Mesenchymal stem cell (in vitro differentiated cells and primary cell): Measurements from ENCODE around the gene PSMD13.

ENCODE experiments used
- DNase-seq: peaks from one replicate; pipeline ENCODE4 v3.0.0-alpha.2; 2013
- H2AFZ ChIP-seq: one replicate; pipeline ENCODE4 v1.6.1; 2013; ENCODE audit warnings: low read depth, mild to moderate bottlenecking, control low read depth, inconsistent platforms, low read length, moderate library complexity
- H2AK5ac ChIP-seq: 2 replicates; pipeline ENCODE4 v1.6.1; 2013; ENCODE audit warnings: low read length, moderate library complexity, mild to moderate bottlenecking, inconsistent platforms; ENCODE audit not compliant: severe bottlenecking
- H2BK120ac ChIP-seq: one replicate; pipeline ENCODE4 v1.6.1; 2013; ENCODE audit warnings: low read depth, mild to moderate bottlenecking, inconsistent platforms, low read length, moderate library complexity
- H2BK12ac ChIP-seq, 2 experiments: one replicate each; pipeline ENCODE4 v1.6.1; 2013; ENCODE audit warnings: inconsistent platforms in 2 of 2, low read length in 2 of 2, mild to moderate bottlenecking in 2 of 2, moderate library complexity in 2 of 2, control low read depth in 1 of 2
- H2BK15ac ChIP-seq: one replicate; pipeline ENCODE4 v1.6.1; 2013; ENCODE audit warnings: mild to moderate bottlenecking, low read depth, inconsistent platforms; ENCODE audit not compliant: poor library complexity, severe bottlenecking
- H2BK5ac ChIP-seq: 2 replicates; pipeline ENCODE4 v1.6.1; 2013; ENCODE audit warnings: low read depth, mild to moderate bottlenecking, low read length, control low read depth, inconsistent platforms; ENCODE audit not compliant: poor library complexity, severe bottlenecking
- H3K14ac ChIP-seq, 2 experiments: one replicate each; pipeline ENCODE4 v1.6.1; 2013; ENCODE audit warnings: inconsistent platforms in 2 of 2, low read length in 2 of 2, control low read depth in 1 of 2, mild to moderate bottlenecking in 1 of 2, moderate library complexity in 1 of 2
- H3K18ac ChIP-seq, 2 experiments: one replicate each; pipeline ENCODE4 v1.6.1; 2013; ENCODE audit warnings: inconsistent platforms in 2 of 2, low read length in 2 of 2, control low read depth in 1 of 2, low read depth in 1 of 2, mild to moderate bottlenecking in 1 of 2
- H3K23ac ChIP-seq, 2 experiments: one replicate each; pipeline ENCODE4 v1.6.1; 2013; ENCODE audit warnings: inconsistent platforms in 2 of 2, low read length in 2 of 2, mild to moderate bottlenecking in 2 of 2, moderate library complexity in 2 of 2, control low read depth in 1 of 2
- H3K27ac ChIP-seq: 2 replicates; pipeline ENCODE4 v1.5.1; 2013; ENCODE audit warnings: mild to moderate bottlenecking, moderate library complexity, low read length, control low read depth, inconsistent platforms; ENCODE audit not compliant: poor library complexity, severe bottlenecking
- H3K27me3 ChIP-seq, 2 experiments: 2 replicates each; pipeline versions ENCODE4 v1.6.1 to v1.7.0; 2013; ENCODE audit warnings: low read length in 2 of 2, mild to moderate bottlenecking in 2 of 2, moderate library complexity in 2 of 2, control low read depth in 1 of 2, inconsistent platforms in 1 of 2; ENCODE audit not compliant: control insufficient read depth in 1 of 2, insufficient read depth in 1 of 2
- H3K36me3 ChIP-seq, 2 experiments: 2 replicates each; pipeline versions ENCODE4 v1.6.1 to v1.7.0; 2013; ENCODE audit warnings: low read length in 2 of 2, control low read depth in 1 of 2, inconsistent platforms in 1 of 2, low read depth in 1 of 2, mild to moderate bottlenecking in 1 of 2; ENCODE audit not compliant: insufficient read depth in 2 of 2, control insufficient read depth in 1 of 2
- H3K4ac ChIP-seq, 2 experiments: one replicate each; pipeline ENCODE4 v1.6.1; 2013; ENCODE audit warnings: inconsistent platforms in 2 of 2, low read length in 2 of 2, mild to moderate bottlenecking in 2 of 2, moderate library complexity in 2 of 2, control low read depth in 1 of 2, low read depth in 1 of 2
- H3K4me1 ChIP-seq: 2 replicates; pipeline ENCODE4 v1.6.1; 2013; ENCODE audit warnings: low read depth, low read length, control low read depth; ENCODE audit not compliant: control insufficient read depth, insufficient read depth
- H3K4me2 ChIP-seq: 2 replicates; pipeline ENCODE4 v1.6.1; 2013; ENCODE audit warnings: low read length, mild to moderate bottlenecking, inconsistent platforms; ENCODE audit not compliant: poor library complexity, severe bottlenecking
- H3K4me3 ChIP-seq, 2 experiments: 2 replicates each; pipeline versions ENCODE4 v1.5.1 to v1.7.0; 2013; ENCODE audit warnings: low read length in 2 of 2, mild to moderate bottlenecking in 2 of 2, control low read depth in 1 of 2, low read depth in 1 of 2; ENCODE audit not compliant: insufficient read depth in 1 of 2
- H3K79me1 ChIP-seq: replicated peaks from 2 replicates; pipeline ENCODE4 v1.6.1; 2013; ENCODE audit warnings: mild to moderate bottlenecking, control low read depth, low read length, inconsistent platforms; ENCODE audit not compliant: poor library complexity, severe bottlenecking
- H3K9ac ChIP-seq: 2 replicates; pipeline ENCODE4 v1.7.0; 2013; ENCODE audit warnings: mild to moderate bottlenecking, low read length, moderate library complexity
- H3K9me3 ChIP-seq: 2 replicates; pipeline ENCODE4 v1.7.0; 2013; ENCODE audit warnings: mild to moderate bottlenecking, low read length; ENCODE audit not compliant: control insufficient read depth
- H4K8ac ChIP-seq: one replicate; pipeline ENCODE4 v1.6.1; 2013; ENCODE audit warnings: inconsistent platforms, mild to moderate bottlenecking, low read length, moderate library complexity
- H4K91ac ChIP-seq: one replicate; pipeline ENCODE4 v1.6.1; 2013; ENCODE audit warnings: mild to moderate bottlenecking, low read length, inconsistent platforms
- WGBS: methylation state at CpG from one replicate; pipeline ENCODE4 v1.1.7; 2013; ENCODE audit warnings: mixed read lengths; 5-methylcytosine and 5-hydroxymethylcytosine counted together

The PSMD13 gene

DNA sequence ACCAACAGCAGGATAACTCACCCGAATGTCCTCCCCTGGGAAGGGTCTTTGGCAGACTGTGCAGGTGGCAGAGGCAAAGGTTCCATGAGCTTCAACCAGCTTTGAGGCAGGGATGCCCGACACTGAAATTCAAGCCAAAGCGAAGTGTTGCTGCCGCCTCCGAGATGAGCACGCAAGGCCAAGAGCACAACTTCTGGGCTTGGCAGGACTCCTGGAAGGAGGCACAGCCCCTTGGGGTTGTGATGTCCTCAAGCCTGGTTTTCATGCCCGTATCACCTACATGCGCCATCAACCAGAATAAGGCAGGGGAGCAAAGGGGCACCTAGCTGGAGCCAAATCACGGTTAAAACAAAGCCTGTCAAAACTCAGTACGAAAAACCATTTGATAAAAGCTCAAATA lies 6.3 kb upstream of the PSMD13 start:
- H3K27me3 ChIP-seq, result no peaks in the 10 kb centered on the region
- H3K79me1 ChIP-seq, result peaks cover 50% of the 10 kb centered on the region
- DNase-seq, result no peak
- 97% methylated on average over 10 of the region's 10 CpGs for WGBS
- no peak overlapping the region for H3K18ac ChIP-seq
- no peak overlapping the region for H3K9ac ChIP-seq
- H2BK15ac ChIP-seq, result no peak overlapping the region
- H3K4me2 ChIP-seq, result no peak overlapping the region
- no peaks in the 10 kb centered on the region for H3K9me3 ChIP-seq
- H2AK5ac ChIP-seq, result no peak overlapping the region
- no peak overlapping the region for H4K91ac ChIP-seq
- no peak overlapping the region for H2BK5ac ChIP-seq
- no peak overlapping the region for H3K14ac ChIP-seq
- H3K4me3 ChIP-seq, result no peak overlapping the region
- no peak overlapping the region for H2BK12ac ChIP-seq
- no peak overlapping the region for H2BK120ac ChIP-seq
- no peak overlapping the region for H2AFZ ChIP-seq
- H3K27ac ChIP-seq, result no peak overlapping the region
- no peak overlapping the region for H3K4ac ChIP-seq
- H3K36me3 ChIP-seq, result peaks cover 12 to 20% of the 10 kb centered on the region in 2 experiments
- H3K4me1 ChIP-seq, result peaks cover 7% of the 10 kb centered on the region
- no peak overlapping the region for H4K8ac ChIP-seq
- no peak overlapping the region for H3K23ac ChIP-seq

GRCh38 chr11:232783-233565 lies 3.8 kb upstream of the PSMD13 start:
- no peak overlapping the region for H2AFZ ChIP-seq
- no peak overlapping the region for H2AK5ac ChIP-seq
- no peak overlapping the region for H4K8ac ChIP-seq
- no peak overlapping the region for H2BK15ac ChIP-seq
- H3K14ac ChIP-seq, result no peak overlapping the region
- H2BK12ac ChIP-seq, result no peak overlapping the region
- H3K79me1 ChIP-seq, result peaks cover 39% of the 10 kb centered on the region
- H2BK120ac ChIP-seq, result no peak overlapping the region
- H3K4me1 ChIP-seq, result peaks cover 4% of the 10 kb centered on the region
- no peak overlapping the region for H3K9ac ChIP-seq
- 95% methylated on average over 20 of the region's 20 CpGs for WGBS
- no peak overlapping the region for H2BK5ac ChIP-seq
- H3K27me3 ChIP-seq, result no peaks in the 10 kb centered on the region
- no peak overlapping the region for H3K23ac ChIP-seq
- no peak overlapping the region for H3K27ac ChIP-seq
- H3K18ac ChIP-seq, result no peak overlapping the region
- H3K4me2 ChIP-seq, result no peak overlapping the region
- peaks cover 12 to 20% of the 10 kb centered on the region in 2 experiments for H3K36me3 ChIP-seq
- DNase-seq, result no peak
- no peak overlapping the region for H3K4ac ChIP-seq
- H3K4me3 ChIP-seq, result no peak overlapping the region
- H3K9me3 ChIP-seq, result no peaks in the 10 kb centered on the region
- H4K91ac ChIP-seq, result no peak overlapping the region

DNA sequence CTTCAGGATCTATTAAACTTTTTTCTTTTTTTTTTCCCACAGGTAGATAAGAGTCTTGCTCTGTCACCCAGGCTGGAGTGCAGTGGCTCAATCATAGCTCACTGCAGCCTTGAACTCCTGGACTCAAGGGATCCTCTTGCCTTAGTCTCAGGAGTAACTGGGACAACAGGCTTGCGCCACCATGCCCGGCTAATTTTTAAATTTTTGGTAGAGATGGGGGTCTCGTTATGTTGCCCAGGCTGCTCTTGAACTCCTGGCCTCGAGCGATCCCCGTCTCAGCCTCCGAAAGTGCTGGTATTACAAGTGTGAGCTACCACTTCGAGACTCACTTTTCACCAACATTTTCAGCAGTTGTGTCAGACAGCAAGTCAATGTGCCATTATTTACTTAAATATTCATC lies 1.6 kb upstream of the PSMD13 start:
- Histone ChIP-seq H3K4ac (no peak overlapping the region), H3K4me3 (peak overlapping the region in 1 of 2 experiments; percentile 97), H2AFZ (no peak overlapping the region), H3K27ac (no peak overlapping the region), H2BK5ac (no peak overlapping the region), H3K14ac (no peak overlapping the region), H3K9me3 (no peaks in the 10 kb centered on the region), H3K27me3 (no peaks in the 10 kb centered on the region), H3K36me3 (peaks cover 13 to 23% of the 10 kb centered on the region in 2 experiments), H2BK12ac (no peak overlapping the region), H4K91ac (no peak overlapping the region), H3K4me1 (peaks cover 6% of the 10 kb centered on the region), H2BK120ac (no peak overlapping the region), H3K79me1 (peaks cover 29% of the 10 kb centered on the region), H3K18ac (no peak overlapping the region), H3K4me2 (peak overlapping the region; percentile 62), H2BK15ac (no peak overlapping the region), H4K8ac (no peak overlapping the region), H2AK5ac (no peak overlapping the region), H3K9ac (peak overlapping the region; percentile 95), H3K23ac (no peak overlapping the region)
- 89% methylated on average over 8 of the region's 8 CpGs for WGBS
- no peak for DNase-seq

DNA sequence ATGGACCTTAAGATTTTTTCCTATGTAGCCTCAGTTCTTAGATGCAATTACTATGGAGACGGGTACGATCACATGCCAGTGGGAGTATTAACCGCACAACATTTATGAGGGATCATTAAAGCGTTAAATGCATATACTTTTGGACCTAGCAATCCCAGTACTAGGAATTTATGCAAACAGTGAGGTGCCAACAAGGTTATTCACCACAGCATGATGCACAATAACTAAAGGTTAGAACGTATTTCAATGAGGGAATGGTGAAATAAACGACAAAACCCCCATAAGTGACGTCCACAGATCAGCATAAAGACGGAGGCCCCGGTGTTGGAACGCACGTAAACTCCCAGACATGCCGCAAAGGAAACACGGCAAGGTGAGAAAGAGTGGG lies 1.2 kb upstream of the PSMD13 start:
- H2BK12ac ChIP-seq, result peak overlapping the region in 1 of 2 experiments; percentile 40
- H2BK5ac ChIP-seq, result no peak overlapping the region
- peak overlapping the region in 1 of 2 experiments; percentile 2 for H3K23ac ChIP-seq
- peak overlapping the region; percentile 85 to 91 for H3K18ac ChIP-seq
- H2AK5ac ChIP-seq, result no peak overlapping the region
- no peaks in the 10 kb centered on the region for H3K27me3 ChIP-seq
- H3K4me1 ChIP-seq, result peaks cover 6% of the 10 kb centered on the region
- H3K79me1 ChIP-seq, result peaks cover 25% of the 10 kb centered on the region
- no peak overlapping the region for H2BK120ac ChIP-seq
- 14% methylated on average over 12 of the region's 13 CpGs for WGBS
- H3K9ac ChIP-seq, result peak overlapping the region; percentile 95
- peak overlapping the region; percentile 2 for H2AFZ ChIP-seq
- peak overlapping the region; percentile 32 for H4K8ac ChIP-seq
- peak overlapping the region in 1 of 2 experiments; percentile 81 for H3K4ac ChIP-seq
- peak overlapping the region; percentile 85 to 97 for H3K4me3 ChIP-seq
- peaks cover 11 to 23% of the 10 kb centered on the region in 2 experiments for H3K36me3 ChIP-seq
- no peak for DNase-seq
- H3K9me3 ChIP-seq, result no peaks in the 10 kb centered on the region
- peak overlapping the region; percentile 62 for H3K4me2 ChIP-seq
- peak overlapping the region in 1 of 2 experiments; percentile 80 for H3K14ac ChIP-seq
- no peak overlapping the region for H2BK15ac ChIP-seq
- peak overlapping the region; percentile 48 for H3K27ac ChIP-seq
- H4K91ac ChIP-seq, result no peak overlapping the region
